Stimulated activated naive CD8-positive, alpha-beta T cell treated with anti-CD3 and anti-CD28 coated beads, Interleukin-15, Interleukin-2, amounts not matched to agents 100 ng/mL and 50 ng/mL, for 24 hours (primary cell): Measurements from ENCODE around the gene PDE2A.

Source experiments
- H3K27ac Mint-ChIP-seq: one replicate; pipeline ENCODE4 v1.8.0; 2021; ENCODE audit warnings: mild to moderate bottlenecking, mixed read lengths
- H3K27me3 Mint-ChIP-seq: one replicate; pipeline ENCODE4 v1.8.0; 2021; ENCODE audit warnings: mixed read lengths
- H3K36me3 Mint-ChIP-seq: one replicate; pipeline ENCODE4 v1.8.0; 2021; ENCODE audit warnings: low read depth, mixed read lengths
- H3K4me1 Mint-ChIP-seq: one replicate; pipeline ENCODE4 v1.8.0; 2021; ENCODE audit warnings: low read depth, mixed read lengths
- H3K4me3 Mint-ChIP-seq: one replicate; pipeline ENCODE4 v1.8.0; 2021; ENCODE audit warnings: mild to moderate bottlenecking, mixed read lengths
- H3K9me3 Mint-ChIP-seq: one replicate; pipeline ENCODE4 v1.8.0; 2021; ENCODE audit warnings: mixed read lengths

The PDE2A gene

DNA sequence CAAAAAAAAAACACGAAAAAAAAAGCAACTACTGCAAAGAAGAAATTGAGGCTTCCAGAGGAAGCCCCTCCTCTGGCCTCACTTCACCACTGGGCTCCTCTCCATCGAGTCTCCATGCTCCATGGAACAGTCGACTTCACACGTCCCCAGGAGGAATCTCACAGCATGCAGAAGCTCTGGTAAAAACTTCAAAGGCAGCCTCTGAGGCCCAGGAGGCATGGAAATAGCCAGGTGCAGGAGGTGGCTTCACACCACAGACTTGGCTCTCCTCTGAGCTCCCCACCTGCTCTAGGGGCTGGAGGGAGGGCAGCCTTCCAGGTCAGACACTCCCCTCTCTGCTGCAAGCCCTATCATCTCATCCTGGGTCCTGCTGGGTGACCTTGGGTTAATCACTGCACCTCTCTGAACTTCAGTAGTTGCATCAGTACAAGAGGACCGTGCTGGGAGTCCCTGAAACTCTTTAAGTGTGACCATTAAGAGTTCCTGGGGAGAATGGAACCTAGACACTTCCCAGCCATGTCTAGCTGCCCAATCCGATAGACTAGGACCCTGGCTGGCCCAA is 8.2 kb downstream of the PDE2A start:
- Mint-ChIP-seq H3K27me3 (peaks cover 47% of the 10 kb centered on the region), H3K27ac (no peak overlapping the region), H3K36me3 (no peaks in the 10 kb centered on the region), H3K9me3 (peaks cover 7% of the 10 kb centered on the region), H3K4me3 (no peak overlapping the region), H3K4me1 (peaks cover 14% of the 10 kb centered on the region)

DNA sequence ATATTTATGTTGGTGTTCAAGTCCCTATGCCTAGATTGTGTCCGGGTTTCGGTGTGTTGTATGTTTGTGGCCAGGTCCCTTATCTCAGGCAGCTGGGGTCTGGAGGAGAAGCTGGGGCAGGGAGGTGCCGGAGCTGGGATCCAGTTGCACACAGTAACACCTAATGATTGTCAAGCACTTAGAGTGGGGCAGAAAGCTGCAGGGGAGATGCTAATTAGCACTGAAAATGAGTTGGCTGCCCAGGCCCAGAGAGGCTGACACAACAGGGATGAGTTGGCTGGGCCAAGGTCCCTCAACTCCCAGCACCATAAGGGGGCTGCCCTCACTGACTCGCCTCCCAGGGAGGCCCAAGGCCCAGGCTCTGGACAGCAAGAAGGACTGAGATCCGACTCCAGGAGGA is 12.2 kb downstream of the PDE2A start:
- Mint-ChIP-seq H3K9me3 (peaks cover 2% of the 10 kb centered on the region), H3K27me3 (peaks cover 38% of the 10 kb centered on the region), H3K4me3 (no peak overlapping the region), H3K36me3 (no peaks in the 10 kb centered on the region), H3K27ac (no peak overlapping the region), H3K4me1 (no peaks in the 10 kb centered on the region)

DNA sequence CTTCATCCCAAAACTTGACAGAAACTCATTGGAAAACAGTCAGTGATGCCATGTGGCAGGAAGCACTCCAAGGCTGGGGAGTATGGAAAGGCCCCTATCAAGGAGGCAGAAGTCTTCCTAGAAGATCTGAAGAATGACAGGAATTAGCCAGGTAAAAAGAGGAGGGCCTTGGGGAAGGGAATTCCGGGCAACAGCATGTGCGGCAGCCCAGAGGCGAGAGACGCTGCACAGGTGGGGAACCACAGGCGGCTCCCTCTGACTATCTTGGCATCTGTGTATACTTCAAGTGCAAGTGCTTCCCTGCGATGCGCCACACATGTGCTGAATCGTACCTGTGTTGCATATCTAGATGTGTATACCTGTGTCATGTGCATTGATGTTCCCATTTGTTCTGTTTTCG is 12.7 kb downstream of the PDE2A start:
- H3K4me3 Mint-ChIP-seq: no peak overlapping the region
- H3K27ac Mint-ChIP-seq: no peak overlapping the region
- H3K9me3 Mint-ChIP-seq: no peaks in the 10 kb centered on the region
- H3K4me1 Mint-ChIP-seq: no peaks in the 10 kb centered on the region
- no peaks in the 10 kb centered on the region for H3K36me3 Mint-ChIP-seq
- peaks cover 36% of the 10 kb centered on the region for H3K27me3 Mint-ChIP-seq

DNA sequence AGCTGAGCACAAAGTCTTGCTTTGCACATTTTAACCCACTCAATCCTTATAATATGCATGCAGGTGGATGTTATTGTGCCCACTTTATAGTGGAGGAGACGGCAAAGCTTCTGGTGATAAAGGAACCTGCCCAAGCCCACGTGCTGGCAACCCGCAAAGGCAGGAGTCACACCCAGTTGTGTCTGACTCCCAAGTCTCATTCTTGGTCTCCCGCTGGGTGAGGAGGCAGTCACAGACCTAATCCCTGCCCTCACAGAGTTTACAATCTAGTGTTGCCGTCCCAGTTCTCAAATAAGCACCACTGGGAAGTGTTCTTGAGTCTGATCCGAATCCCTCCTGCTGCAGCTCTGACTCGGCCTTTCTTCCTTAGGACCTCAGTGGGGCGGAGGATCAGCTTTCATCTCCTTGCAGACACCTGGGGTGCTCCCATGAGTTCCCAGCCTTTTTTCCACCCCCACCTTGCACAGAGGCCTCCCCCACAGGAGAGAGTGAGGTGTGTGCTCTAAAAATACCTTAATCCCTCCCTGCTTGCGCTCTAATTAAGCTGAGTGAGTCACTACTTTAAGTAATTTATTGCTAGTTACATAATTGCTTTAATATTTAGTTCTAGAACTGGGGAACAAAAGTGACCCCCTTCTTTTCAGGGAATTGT is 15.1 kb downstream of the PDE2A start:
- H3K27ac Mint-ChIP-seq: no peak overlapping the region

DNA sequence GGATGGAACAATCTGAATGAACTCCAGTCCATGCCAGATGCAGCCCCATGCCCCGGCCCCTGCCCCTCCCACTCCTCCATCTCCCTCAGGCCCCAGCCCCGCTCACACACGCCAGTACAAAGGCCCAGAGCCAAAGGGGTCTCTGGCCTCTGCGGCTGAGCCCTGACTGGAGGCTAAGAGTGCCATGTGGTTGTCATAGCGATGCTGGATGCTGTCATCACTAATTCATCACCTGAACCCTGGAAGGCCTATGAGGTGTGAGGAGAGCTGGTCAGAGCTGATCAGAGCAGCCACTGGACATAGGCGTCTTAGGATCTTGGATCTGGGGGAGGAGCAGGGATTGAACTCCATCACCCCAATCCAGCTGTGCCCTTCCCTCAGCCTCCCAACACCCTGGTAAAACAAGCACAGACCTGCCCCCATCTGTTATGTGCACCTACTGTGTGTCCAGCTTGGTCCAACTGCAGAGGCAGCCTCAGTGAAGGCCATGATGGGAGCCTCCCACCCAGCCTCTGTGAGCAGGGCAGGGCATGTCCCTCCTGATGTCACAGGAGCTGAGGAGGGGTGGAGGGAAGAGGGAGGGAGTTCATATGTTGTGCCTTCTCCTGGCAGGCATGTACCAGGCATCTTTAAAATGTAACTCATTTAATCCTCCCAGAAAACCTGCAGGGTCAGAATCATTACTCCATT is 16.7 kb downstream of the PDE2A start:
- peaks cover 21% of the 10 kb centered on the region for H3K27me3 Mint-ChIP-seq

More for the DNA sequence above, 15.1 kb downstream of the PDE2A start:
- H3K4me3 Mint-ChIP-seq: no peak overlapping the region
- H3K36me3 Mint-ChIP-seq: no peaks in the 10 kb centered on the region
- H3K4me1 Mint-ChIP-seq: no peaks in the 10 kb centered on the region
- no peaks in the 10 kb centered on the region for H3K9me3 Mint-ChIP-seq
- H3K27me3 Mint-ChIP-seq: peaks cover 21% of the 10 kb centered on the region

DNA sequence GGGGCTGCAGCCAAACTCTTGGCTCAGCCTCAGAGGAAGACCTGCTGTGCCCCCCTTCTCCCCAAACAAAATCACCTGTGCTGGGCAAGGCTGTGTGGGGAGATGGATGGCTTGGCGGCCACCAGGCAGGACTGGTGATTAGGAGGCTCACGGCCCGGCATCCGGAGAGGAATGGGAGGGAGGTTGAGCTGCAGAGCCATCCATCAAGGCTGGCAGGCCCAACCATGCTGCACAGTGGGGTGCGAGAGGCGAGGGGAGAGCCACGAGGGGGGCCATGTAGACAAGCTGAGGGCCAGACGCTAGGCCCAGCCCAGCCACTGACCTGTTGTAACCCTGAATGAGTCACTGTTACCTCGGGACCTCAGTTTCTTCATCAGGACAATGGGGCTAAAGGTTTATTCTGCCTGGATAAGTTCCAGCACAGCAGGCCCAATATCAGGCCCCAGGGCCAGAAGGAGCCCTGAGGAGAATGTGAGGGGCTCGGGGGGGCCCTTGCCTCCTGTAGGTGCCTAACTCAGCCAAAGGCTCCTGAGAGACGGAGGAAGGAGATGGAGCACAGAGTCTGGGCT is 18.2 kb downstream of the PDE2A start:
- Mint-ChIP-seq H3K4me3 (no peak overlapping the region), H3K36me3 (no peaks in the 10 kb centered on the region), H3K27me3 (peaks cover 17% of the 10 kb centered on the region), H3K27ac (no peak overlapping the region), H3K4me1 (no peaks in the 10 kb centered on the region), H3K9me3 (no peaks in the 10 kb centered on the region)

More for the DNA sequence above, 16.7 kb downstream of the PDE2A start:
- no peaks in the 10 kb centered on the region for H3K4me1 Mint-ChIP-seq
- no peak overlapping the region for H3K4me3 Mint-ChIP-seq
- H3K27ac Mint-ChIP-seq: no peak overlapping the region
- H3K9me3 Mint-ChIP-seq: no peaks in the 10 kb centered on the region
- no peaks in the 10 kb centered on the region for H3K36me3 Mint-ChIP-seq

DNA sequence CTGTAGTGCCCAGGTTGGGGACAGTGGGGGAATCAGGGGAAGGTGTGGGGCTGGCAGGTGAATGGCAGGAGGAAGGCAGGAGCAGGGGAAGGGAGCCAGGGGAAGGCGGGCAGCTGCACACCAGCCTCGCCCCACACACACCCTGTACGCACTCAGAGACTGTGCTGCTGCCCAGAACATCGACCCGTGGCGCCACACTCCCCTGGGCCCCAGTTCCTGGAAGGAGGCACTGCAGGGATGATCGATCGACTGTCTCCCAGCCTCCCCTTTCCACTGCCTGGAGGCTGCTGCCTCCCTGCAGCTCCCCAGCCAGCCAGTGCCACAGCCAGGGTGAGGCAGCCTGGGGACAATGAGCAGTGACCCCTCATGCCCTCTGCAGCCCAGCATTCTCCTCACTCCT is 19.2 kb downstream of the PDE2A start:
- H3K27ac Mint-ChIP-seq: no peak overlapping the region
- H3K9me3 Mint-ChIP-seq: no peaks in the 10 kb centered on the region
- no peaks in the 10 kb centered on the region for H3K36me3 Mint-ChIP-seq
- H3K4me3 Mint-ChIP-seq: no peak overlapping the region
- peaks cover 12% of the 10 kb centered on the region for H3K27me3 Mint-ChIP-seq
- no peaks in the 10 kb centered on the region for H3K4me1 Mint-ChIP-seq

DNA sequence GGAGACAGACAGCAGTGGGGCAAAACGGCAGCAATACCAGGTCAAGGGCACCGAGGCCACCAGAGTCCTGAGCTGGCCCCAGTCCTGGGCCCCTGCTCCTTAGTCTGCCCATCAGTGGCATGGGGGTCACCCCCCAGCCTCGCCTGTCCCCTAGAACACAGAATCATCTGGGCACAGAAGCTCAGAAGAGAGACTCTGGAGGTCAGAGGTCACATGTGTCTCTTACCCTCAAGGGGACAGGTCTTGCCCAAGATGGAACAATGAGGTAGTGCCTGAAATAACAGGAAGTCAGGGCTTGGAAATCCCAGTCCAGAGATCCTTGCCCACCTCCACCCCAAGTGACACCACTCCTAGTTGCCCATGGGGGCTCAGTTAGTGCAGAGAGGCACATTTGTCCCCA is 20.6 kb downstream of the PDE2A start:
- no peaks in the 10 kb centered on the region for H3K4me1 Mint-ChIP-seq
- peaks cover 3% of the 10 kb centered on the region for H3K27me3 Mint-ChIP-seq
- no peaks in the 10 kb centered on the region for H3K9me3 Mint-ChIP-seq
- H3K36me3 Mint-ChIP-seq: no peaks in the 10 kb centered on the region
- no peak overlapping the region for H3K4me3 Mint-ChIP-seq
- H3K27ac Mint-ChIP-seq: no peak overlapping the region

DNA sequence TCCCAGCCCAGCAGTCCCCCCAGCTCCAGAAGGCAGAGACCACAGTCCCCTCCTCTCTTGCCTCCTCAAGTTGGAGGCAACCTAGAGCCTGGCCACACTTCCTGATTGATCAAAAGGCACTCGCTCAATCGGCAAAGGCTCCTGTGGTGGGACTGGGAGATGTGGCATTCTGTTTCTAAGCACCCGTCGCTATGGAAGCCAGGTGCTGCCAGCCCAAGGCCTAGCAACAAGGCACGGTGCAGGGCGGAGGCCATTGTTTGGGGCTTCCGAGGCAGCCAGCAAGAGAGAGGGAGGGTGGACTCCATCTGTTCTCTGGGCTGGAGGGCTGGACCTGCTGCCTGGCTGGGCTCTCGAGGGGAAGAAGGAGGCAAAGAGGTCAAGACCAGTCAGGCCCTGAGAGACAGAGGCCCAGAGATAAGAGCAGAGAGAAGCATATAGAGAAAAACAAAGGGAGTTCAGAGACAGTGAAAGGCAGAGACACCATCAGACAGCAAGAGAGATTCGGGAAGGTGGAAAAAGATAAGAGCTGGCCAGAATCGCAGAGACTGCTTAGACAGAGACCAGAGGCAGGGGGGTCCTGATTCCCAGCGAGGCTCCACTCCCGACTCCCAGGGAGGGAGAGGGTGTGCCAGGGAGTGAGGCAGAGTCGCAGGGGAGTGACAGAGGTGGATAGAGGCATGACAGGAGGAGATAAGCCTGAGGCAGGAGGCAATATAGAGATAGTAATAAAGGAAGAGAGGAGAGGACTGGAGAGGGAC is 21.2 kb downstream of the PDE2A start:
- Mint-ChIP-seq H3K4me1 (no peaks in the 10 kb centered on the region), H3K9me3 (no peaks in the 10 kb centered on the region), H3K4me3 (no peak overlapping the region), H3K27ac (no peak overlapping the region), H3K27me3 (no peaks in the 10 kb centered on the region), H3K36me3 (no peaks in the 10 kb centered on the region)

DNA sequence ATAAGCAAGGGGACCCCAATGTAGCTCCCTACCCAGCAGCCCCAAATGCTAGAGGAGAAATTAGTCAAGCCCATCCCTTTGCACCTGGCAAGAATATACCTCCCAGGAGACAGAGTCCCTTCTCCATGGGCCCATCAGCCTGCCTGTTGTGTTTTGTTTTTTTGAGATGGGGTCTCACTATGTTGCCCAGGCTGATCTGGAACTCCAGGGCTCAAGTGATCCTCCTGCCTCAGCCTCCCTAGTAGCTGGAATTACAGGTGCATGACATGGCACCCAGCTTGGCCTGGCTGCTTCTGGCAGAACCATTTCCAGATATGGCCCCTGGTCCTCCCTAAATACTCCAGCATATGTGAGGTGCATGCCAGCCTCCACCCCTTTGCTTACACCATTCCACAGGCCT is 22.1 kb downstream of the PDE2A start:
- Mint-ChIP-seq H3K36me3 (no peaks in the 10 kb centered on the region), H3K27me3 (no peaks in the 10 kb centered on the region), H3K4me1 (no peaks in the 10 kb centered on the region), H3K4me3 (no peak overlapping the region), H3K27ac (no peak overlapping the region), H3K9me3 (no peaks in the 10 kb centered on the region)

DNA sequence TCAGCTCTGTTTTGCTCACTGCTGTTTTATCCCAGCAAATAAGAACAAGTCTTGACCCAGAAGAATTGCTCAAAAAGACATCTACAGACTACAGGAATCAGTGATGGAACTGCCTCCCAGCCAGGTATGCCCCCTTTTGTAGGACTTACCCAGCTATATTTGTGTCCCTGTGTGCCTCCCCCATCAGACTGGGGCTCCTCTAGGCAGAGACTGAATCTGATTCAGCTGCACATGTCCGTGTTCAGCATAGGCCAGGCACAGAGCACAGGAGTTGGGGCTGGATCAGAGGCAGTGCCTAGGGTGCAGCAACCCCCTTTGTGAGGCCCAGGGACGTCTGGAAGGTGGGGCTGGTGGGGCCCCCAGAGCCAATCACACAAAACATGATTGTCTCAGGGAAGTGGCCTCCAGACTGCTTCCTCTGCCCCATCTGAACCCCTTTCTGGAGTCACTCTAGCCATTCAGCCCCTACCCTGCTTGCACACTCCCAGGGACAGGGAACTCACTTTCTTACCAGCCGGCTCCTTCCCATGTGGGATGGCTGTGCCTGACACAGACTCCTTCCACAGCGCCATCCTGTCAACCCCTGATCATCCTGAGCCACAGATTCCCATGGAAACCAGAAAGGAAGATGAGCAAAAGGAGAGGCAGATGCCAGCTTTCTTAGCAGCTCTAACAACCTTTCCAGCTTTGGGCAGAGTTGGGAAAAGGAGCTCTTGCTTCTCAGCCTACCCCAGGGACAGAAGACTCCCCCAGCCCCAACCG is 24.8 kb downstream of the PDE2A start:
- H3K27me3 Mint-ChIP-seq: no peaks in the 10 kb centered on the region
- H3K36me3 Mint-ChIP-seq: no peaks in the 10 kb centered on the region
- no peaks in the 10 kb centered on the region for H3K9me3 Mint-ChIP-seq
- no peaks in the 10 kb centered on the region for H3K4me1 Mint-ChIP-seq
- no peak overlapping the region for H3K4me3 Mint-ChIP-seq
- H3K27ac Mint-ChIP-seq: no peak overlapping the region

DNA sequence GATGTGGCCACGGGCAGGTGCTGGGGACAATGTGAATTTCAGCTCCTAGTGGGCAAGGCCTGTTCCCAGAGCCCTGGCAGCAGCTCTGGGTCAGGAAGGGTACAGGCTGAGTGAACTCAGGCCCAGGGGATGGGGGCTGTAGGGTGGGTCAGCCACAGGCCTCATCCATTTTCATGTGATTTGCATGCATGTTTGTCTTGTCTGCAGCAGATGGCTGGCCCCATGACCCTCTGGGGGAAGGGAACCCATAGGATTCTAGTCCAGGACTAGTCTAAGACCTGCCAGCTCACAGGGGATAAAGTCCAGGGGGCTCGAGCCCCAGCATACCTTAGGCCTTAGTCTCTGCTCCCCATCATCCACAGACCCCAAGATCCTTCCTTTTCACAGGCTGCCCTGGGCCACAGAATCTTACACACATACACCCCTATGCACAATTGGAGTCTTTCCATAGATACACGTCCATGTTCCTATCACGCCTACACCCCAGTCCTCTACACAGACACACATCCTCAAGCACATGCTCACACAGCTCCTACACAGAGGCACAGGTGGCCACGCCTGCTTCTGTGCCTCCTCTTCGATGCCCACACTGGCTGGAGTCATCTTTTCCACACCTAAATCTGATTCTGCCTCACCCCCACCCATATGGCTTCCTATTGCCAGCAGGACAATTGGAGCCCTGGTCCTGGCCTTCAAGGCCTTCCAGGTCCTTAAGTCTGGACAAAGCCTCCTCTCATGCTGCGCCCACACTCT is 25.7 kb downstream of the PDE2A start:
- H3K27ac Mint-ChIP-seq: no peak overlapping the region
- H3K27me3 Mint-ChIP-seq: peaks cover 6% of the 10 kb centered on the region
- no peaks in the 10 kb centered on the region for H3K9me3 Mint-ChIP-seq
- no peak overlapping the region for H3K4me3 Mint-ChIP-seq
- no peaks in the 10 kb centered on the region for H3K36me3 Mint-ChIP-seq
- H3K4me1 Mint-ChIP-seq: no peaks in the 10 kb centered on the region

DNA sequence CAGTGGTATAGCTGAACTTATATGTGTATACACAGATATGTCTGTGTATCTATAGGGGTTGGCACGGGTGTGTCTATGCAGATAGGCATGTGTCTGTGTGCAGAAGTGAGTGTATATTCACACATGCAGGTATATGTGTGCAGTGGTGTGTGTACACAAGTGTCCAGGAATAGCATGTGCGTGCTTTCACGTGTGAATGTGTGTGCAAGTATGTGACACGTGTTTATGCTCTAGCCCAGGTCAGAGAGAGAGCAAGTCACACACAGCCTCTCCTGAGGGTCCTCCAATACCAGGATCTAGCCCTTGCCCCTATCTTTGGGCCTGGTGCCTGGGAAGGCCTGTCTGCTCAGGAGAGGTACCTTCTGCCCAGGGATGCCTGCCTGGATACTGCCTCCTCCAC is 26.3 kb downstream of the PDE2A start:
- Mint-ChIP-seq H3K4me3 (no peak overlapping the region), H3K27ac (no peak overlapping the region), H3K9me3 (no peaks in the 10 kb centered on the region), H3K4me1 (no peaks in the 10 kb centered on the region), H3K27me3 (peaks cover 6% of the 10 kb centered on the region), H3K36me3 (no peaks in the 10 kb centered on the region)

DNA sequence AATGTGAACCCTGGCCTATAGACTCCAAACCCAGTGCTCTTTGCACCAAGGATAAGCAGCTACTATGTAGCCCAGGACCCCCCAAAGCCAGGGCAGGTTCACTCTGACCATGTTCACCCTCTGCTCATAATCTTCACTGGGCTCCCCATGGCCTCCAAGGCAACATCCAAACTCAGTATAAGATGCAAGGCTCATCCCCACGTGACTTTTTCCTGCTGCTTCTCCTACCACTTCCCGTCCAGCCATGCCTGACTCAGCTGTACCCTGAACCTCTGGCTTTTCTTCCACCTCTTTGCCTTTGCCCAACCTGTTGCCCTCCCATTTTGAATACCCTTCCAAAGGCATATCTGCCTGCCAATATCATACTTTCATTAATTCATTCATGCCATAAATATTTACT is 27.8 kb downstream of the PDE2A start:
- Mint-ChIP-seq H3K27ac (no peak overlapping the region), H3K4me1 (no peaks in the 10 kb centered on the region), H3K27me3 (peaks cover 6% of the 10 kb centered on the region), H3K9me3 (no peaks in the 10 kb centered on the region), H3K36me3 (no peaks in the 10 kb centered on the region), H3K4me3 (no peak overlapping the region)
